Cardiac fibroblast (primary cell): ENCODE measurements around the gene COMT.

ENCODE experiments used
- DNase-seq, 2 donors: peaks; one replicate each; pipeline versions ENCODE4 v3.0.0 to v3.0.0-alpha.2; 2010; ENCODE audit warnings: low read depth in 2 of 2
- H3K4me3 ChIP-seq, 2 donors: replicated peaks in 1 of 2; 1 replicate in 1 of 2; 2 replicates in 1 of 2; pipeline ENCODE4 v1.5.1; 2011; ENCODE audit warnings: low read depth in 2 of 2, low read length in 2 of 2, mild to moderate bottlenecking in 2 of 2, moderate library complexity in 1 of 2
- CTCF ChIP-seq: IDR thresholded peaks from one replicate; pipeline ENCODE4 v1.5.1; 2011; ENCODE audit warnings: low read depth, mild to moderate bottlenecking, low read length, inconsistent platforms

The COMT gene

DNA sequence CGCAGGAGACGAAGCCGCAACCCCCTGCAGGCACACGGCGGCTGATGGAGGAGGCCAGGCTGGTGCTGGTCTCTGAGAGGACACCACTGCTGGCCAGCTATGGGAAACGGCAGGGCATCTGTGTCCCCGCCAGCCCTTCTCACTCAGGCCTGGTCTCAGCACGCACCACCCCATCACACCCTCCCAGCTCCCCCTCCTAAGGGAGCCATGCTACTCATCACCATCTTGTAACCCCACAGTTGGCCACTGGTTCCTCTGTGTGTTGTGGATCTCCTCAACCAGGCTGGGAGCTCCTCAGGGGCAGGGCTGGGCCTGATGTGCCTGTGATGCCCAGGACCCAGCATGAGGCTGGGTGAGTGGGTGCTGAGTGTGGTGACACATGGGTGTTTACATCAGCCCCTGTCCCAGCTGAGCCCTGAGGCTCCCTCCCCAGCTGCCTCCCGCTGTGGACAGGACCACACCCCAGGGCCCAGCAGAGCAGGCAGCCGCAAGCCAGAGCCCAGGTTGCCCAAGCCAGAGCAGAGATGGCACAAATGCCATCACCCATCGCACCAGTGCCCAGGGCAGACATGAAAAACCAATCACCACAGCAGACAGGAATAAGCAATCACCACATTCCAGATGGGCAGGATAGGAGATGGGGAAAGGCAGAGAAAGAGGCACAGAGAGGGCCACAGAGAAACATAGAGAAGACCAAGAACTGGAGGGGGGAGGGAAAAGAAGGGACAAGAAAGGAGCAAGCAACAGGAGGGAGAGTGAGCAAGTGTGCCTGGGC lies 66.8 kb downstream of the COMT start:
- DNase-seq: no peak
- no peak for TF ChIP-seq CTCF
- no peak overlapping the region for H3K4me3 ChIP-seq

- no peak for TF ChIP-seq CTCF
- no peak overlapping the region for H3K4me3 ChIP-seq
- DNase-seq: no peak
Observed at GRCh38 chr22:20009018-20009491, 67.5 kb downstream of the COMT start.

DNA sequence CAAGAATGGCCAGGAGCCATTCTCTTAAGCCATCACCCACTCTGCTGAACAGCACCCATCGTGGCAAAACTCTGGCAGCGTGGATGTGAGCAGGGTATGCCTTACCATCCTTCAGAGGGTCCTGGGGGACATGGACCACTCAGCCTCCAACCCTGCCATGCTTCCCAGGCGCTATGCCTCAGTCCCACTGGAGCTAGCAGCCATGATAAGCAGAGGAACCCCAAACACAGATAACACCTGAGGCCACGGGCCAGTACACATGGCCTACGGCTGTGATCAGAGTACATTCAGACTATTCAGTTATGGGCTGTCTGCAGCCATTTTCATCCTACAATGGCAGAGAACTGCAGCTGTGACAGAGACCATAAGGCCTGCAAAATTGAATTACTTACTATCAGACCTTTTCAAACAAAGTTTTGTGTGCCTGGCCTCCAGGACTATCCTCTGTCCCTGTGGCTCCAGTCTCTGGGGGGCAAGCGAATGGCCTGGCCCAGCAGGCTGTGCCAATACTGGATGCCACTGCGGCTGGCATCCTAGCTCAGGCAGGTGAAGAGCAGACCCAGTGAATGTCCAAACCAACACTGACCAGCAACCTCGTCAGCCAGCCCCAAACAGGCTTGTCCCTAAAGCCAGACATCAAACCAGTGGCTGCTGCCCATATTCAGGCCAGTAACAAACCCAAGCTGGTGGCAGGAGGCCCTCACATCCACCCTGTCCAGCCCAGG lies 68.2 kb downstream of the COMT start:
- no peak for DNase-seq

DNA sequence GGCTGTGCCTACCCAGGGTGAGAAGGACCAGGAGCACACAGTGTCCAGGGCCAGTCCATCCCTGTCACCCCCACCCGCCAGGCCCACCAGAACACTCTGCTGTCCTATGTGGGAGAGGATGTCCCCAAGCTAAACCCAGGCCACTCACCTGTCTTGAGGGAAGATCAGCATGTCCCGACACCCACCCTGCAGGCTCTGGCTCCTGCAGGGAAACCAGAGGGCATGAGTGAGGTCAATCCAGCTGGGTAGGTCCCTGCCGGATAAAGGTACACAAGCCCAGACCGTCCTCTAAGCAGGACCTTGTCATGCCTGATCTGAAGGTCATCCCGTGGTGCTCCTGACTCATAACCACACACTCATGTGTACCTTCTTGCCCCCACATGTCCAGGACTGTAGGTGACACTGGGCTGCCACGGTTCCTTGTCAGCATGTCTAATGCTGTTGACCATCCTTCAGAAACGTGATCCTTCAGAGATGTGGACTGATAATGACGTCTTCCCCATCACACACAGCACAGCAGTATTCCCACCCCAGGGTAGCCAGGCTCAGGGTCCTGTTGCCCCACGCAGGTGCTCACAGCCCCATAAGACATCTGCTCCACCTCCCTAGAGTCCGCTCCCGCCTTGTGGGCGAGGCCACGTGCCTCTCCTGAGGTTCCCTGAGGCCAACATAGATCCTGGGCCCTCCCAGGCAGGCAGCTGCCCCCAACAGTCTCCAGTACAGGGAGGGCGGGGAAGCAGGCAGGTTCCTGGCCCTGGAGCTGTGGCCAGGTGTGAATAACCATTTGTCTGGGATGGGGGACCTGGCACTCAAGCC lies 68.9 kb downstream of the COMT start:
- TF ChIP-seq CTCF: no peak
- no peak overlapping the region for H3K4me3 ChIP-seq
- DNase-seq: no peak

More for the DNA sequence above, 68.2 kb downstream of the COMT start:
- H3K4me3 ChIP-seq: no peak overlapping the region
- no peak for TF ChIP-seq CTCF

DNA sequence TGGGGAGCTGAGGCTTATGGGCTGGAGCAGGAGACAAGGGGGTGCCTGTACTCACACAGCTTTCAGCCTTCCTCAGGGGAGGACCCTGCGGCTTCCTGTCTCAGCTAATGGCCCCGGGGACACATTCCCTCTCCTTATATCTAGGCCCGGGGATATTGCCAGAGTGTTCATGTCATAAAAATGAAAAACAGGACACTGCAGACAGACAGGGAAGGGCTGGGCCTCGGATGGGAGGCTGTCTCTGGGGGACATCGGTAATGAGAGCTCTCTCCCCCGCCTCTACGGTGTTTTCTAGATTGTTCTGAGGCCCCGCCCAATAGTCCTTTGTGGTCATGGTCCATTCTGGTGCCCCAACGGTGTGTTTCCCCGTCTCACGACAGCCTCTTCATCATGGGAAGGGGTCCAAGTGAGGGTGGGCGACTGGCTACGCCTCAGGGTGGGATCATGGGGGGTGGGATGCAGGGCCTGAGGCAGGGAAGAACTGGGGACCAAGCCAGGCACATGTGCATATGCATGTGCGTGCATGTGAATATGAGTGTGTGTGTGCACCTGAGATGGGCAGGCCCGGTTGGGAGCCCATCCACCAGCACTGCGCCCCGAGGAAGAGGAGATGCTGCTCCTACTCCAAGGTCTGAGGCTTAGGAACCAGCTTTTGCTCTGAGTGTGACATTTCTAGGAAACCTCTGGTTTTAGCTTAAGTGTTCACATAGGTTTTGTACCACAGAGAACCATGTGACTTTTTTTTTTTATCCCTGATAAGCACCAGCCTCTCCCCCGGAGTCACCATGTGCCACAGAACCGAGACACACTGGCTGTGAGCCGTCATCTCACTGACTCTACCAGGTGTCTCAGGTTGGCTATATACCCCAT lies 69.8 kb downstream of the COMT start:
- TF ChIP-seq CTCF: no peak
- no peak overlapping the region for H3K4me3 ChIP-seq
- no peak for DNase-seq
